Measurements from ENCODE around the gene SOX15. TPM values are rescaled to one million over a fixed set of nuclear protein-coding genes. Genes with fewer than 3 reads are reported as not detected.

SOX15 gene
- 38.7 and 54.0 TPM in 2 replicates for total RNA-seq

DNA sequence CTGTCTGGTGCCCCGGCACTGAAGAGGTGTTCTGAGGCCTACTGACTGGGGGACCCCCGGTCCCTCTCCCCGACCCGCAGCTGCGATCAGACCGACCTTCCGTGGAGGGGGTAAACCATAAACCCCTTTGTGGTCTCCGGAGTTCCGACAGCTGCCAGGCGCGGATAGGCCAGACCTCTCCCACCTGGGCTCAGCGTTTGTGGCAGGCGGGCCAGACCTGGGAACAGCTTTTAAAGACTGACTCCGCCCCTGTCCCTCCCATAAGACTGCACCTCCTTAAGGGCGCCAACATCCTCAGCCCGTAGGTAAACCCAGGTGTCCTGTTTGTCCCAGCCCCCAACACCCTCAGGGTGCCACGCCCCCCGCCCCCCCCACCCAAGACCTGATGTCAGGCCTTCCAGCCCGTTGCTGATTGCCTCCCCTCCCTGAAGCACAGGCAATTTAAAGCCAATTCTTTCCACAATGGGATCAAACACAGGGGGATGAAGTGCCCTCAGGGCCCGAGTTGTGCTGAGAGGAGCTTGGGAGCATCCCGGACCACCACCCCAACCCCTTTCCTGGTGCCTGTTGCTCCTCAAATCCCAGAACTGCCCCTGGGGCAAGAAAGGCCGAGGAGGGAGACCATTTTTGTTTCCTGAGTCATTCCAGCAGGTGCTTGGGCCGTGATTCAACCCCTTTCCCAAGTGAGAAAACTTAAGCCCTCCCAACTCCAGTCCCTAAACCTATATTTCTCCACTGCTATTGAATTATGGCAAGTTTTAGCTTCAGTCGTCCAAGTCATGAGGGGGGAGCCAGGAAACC, at the start of gene SOX15:
SOX15 (minus strand) TSS at position 204 of the 801 bp plus-strand sequence. CDS start 418 bp downstream, outside the sequence.

DNA sequence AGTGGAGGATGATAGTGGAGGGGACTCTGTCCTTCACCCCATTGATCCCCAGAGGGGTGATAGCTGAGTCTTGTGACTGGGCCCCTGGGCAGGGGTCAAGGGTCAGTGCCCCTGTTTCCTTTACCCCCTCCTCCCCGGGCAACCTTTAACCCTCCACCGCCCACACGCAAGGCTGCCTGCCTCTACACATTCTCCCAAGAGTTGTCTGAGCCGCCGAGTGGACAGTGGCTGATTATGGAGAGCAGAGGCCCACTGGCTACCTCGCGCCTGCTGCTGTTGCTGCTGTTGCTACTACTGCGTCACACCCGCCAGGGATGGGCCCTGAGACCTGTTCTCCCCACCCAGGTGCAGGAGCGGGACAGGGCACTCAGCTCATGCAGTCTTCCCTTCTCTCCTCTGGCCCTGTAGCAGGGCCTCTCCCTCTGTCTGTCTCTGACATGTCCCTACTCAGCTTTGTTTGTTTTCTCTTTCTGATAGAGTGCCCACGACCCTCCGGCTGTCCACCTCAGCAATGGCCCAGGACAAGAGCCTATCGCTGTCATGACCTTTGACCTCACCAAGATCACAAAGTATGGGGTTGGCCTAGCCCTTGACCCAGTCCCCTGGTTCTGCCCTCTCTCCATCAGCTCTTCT, 40.2 kb upstream of the SOX15 start, which contains the start of gene SHBG:
SHBG (plus strand) TSS at position 197 of the 633 bp plus-strand sequence; CDS start at position 235, 38 bp downstream.

DNA sequence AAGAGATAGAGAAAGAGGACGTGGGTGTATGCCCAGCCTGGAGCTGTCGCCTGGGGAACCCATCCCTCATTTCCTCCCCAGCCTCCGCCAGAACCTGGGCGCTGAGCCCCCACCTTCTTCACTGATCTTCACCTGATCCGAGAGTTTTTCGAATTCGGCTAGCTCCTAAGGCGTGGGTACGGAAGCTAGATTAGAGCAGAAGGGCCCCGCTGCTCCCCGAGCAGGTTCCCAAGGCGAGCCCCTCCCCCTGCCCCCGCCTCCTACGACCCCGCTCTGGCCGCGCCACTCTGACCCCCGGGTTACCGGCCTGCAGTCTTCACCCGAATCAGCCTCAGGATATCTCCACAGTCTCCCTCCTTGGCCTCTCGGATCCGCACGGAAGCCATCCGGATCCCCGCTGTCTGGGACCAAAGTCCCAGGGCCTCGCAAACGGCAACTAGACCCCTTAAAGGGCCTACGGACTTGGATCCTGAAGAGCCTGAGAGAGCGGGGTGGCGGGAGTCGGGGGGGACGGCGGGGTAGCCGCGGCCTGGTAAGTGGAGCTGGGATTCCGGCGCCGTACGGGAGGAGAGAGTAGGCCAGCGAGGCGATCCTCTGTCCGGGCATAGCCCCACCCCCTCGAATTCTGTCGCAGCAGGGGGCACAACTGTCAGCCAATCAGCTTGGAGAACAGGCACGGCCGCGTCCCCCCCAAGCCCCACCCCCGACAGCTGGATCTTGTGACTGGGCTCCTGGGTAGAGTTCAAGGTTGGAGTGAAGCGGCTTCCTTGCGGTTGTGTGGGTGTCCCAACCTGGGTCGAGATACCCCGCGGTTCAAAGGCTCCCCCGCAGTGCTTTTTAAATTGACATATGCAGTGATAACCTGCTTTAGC, 37.6 kb upstream of the SOX15 start, which contains the start of gene SAT2:
SAT2 (minus strand) TSS at position 572 of the 872 bp plus-strand sequence; CDS start at position 386, 186 bp downstream.

DNA sequence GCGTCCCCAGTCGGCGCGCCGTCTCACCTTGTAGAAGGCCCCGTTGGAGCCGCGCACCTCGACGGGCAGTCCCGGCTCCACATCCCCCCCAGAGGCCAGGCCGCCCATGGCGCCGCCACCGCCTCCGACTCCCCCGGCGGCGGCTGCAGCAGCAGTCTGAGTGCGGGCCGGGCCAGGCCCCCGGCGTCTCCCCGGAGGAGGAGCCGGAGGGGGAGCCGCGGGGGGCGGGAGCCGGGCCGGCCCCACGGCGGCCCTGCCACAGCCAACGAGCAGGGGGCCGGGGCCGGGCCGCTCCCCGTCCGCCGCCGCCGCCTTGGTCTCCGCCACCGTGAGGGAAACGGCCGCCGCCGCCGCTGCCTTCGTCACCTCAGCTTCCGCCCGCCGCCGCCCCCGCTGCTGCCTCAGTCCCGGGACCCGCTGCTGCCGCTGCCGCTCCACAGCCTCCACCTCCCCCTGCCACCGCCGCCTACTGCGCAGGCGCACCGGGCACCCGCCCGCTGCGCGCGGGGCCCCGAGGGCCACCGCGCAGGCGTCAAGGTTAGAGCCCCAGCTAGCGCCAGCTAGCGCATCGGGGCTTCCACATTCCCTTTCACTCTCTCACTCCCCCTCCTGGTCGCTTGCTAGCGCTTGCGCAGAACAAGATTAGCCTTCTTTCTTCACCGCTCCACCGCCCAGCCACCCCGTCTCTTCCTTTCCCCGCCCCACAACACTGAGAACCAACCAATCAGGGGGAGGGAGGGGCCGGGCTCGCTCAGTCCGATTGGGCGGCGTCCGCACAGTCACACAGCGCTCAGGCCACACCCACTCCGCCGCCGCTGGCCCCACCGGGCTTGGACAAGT, 24.8 kb upstream of the SOX15 start, which contains the start of gene FXR2:
FXR2 (minus strand) TSS at position 473 of the 840 bp plus-strand sequence; CDS start at position 108, 365 bp downstream.

DNA sequence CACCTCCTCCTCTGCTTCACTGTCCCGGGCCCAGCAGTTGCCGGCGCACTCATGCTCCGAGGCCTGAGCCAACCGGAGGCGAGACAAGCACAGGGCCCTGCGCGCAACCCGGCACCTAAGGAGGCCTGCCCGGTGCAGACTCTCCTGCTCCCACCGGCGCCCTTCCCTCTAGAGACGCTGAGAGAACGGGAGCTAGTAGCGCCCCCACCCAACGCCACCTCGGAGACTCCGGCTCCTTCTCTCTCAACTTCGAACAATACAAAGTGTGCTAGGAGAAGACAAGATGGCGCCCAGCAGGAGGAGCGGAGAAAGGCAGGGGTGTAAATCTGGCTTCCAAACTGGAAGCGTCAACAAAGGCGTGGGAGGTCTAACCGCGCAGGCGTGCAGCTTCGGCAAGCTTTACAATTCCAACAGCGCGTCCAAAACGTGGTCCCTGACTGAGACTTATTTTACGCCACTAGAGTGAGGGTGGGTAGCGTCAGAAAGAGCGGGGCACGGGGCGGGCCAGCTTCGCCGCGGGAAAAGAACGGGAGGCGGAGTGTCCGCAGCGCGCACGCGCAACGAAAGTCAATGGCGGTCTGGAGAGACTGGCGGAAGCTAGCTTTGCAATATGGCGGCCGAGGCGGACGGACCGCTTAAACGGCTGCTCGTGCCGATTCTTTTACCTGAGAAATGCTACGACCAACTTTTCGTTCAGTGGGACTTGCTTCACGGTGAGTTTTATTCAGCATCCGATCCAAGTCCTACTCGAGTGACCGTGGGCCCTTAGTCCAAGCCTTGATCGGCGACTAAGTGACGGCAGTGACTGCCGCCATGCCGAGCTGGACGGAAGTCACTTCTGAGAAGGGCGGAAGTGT, 6.4 kb downstream of the SOX15 start, which contains the start of gene MPDU1:
MPDU1 (plus strand) TSS at position 600 of the 857 bp plus-strand sequence; CDS start at position 611, 11 bp downstream.

DNA sequence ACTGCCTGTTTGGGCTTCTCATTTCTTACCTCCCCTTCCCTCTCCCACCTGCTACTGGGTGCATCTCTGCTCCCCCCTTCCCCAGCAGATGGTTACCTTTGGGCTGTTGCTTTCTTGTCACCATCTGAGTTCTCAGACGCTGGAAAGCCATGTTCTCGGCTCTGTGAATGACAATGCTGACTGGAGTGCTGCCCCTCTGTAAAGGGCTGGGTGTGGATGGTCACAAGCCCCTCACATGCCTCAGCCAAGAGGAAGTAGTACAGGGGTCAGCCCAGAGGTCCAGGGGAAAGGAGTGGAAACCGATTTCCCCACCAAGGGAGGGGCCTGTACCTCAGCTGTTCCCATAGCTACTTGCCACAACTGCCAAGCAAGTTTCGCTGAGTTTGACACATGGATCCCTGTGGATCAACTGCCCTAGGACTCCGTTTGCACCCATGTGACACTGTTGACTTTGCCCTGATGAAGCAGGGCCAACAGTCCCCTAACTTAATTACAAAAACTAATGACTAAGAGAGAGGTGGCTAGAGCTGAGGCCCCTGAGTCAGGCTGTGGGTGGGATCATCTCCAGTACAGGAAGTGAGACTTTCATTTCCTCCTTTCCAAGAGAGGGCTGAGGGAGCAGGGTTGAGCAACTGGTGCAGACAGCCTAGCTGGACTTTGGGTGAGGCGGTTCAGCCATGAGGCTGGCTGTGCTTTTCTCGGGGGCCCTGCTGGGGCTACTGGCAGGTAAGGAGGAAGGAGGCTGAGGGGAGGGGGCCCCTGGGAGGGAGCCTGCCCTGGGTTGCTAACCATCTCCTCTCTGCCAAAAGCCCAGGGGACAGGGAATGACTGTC, 10.7 kb downstream of the SOX15 start, which contains the start of gene CD68:
CD68 (plus strand) TSS at position 638 of the 833 bp plus-strand sequence; CDS start at position 678, 40 bp downstream.

DNA sequence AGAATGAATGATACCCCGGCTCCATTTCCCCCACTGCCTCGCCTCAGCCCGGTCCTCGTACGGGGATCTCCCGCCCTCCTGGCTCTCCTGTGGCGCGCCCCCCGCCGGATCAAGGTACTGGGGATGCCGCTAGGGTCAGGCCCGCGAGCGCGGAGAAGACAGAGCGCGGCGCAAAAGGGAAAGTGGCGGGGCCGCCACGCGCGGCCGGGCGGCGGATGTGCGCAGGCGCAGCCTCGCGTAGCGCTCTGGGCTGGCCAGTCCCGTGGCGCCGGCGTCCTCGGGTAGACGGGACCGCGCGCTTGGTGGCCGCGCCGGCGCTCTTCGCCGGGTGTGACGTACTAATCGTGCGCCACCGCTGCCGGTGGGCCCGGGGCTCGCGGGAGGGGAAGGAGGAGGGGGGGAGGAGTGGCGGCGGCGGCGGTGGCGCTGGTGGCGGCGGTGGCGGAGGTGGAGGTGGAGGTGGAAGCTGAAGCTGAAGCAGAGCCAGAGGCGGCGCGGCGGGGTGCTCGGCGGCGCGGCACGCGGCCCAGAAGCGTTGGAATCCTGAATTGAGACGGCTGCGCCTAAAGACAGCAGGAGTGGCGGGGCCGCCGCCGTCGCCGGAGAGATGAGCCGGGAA, 28.2 kb downstream of the SOX15 start, which contains the start of gene SENP3:
SENP3 (plus strand) TSS at position 331 of the 619 bp plus-strand sequence. CDS start 1,158 bp downstream, outside the sequence.

DNA sequence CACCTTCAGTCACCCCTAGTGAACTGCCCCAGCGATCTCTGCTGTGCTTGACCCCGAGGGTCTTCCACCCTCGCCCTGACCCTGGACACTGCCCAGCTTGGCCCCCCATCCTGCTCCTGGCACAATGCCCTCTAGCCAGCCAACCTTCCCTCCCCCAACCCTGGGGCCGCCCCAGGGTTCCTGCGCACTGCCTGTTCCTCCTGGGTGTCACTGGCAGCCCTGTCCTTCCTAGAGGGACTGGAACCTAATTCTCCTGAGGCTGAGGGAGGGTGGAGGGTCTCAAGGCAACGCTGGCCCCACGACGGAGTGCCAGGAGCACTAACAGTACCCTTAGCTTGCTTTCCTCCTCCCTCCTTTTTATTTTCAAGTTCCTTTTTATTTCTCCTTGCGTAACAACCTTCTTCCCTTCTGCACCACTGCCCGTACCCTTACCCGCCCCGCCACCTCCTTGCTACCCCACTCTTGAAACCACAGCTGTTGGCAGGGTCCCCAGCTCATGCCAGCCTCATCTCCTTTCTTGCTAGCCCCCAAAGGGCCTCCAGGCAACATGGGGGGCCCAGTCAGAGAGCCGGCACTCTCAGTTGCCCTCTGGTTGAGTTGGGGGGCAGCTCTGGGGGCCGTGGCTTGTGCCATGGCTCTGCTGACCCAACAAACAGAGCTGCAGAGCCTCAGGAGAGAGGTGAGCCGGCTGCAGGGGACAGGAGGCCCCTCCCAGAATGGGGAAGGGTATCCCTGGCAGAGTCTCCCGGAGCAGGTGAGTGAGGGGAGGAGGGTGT, 31.2 kb downstream of the SOX15 start, which contains the start of gene TNFSF13:
TNFSF13 (plus strand) TSS at position 207 of the 776 bp plus-strand sequence; CDS start at position 497, 290 bp downstream.

DNA sequence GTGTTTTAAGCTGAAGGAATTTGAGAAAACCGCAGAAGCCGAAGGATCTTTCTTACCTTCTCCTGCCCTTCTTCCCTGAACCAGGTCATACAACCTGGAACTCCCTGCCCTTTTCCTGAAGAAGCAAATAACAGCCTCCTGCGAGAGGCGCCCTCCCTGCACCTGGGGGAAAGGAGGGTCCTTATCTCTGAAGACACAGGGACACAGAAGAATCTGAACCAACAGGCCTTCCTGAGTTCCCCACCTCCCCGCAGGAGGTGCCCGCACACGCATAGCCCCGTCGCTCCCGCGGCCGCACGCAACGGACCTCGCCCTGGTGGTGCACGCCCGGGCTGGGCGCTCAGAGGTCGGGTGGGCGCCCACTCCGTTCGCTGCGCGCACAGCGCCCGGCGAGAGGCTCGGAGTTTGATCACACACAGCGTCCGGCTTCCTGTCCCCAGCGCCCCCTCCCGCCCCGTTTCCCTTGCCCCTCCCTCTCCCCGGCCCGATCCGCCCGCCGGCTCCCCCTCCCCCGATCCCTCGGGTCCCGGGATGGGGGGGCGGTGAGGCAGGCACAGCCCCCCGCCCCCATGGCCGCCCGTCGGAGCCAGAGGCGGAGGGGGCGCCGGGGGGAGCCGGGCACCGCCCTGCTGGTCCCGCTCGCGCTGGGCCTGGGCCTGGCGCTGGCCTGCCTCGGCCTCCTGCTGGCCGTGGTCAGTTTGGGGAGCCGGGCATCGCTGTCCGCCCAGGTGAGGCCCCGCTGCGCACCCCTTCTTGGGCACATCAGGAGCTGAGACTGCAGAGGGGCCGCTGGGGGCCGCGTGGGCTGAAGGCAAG, 41.1 kb downstream of the SOX15 start, which contains the start of gene TNFSF12:
TNFSF12 (plus strand) TSS at position 474 of the 816 bp plus-strand sequence; CDS start at position 570, 96 bp downstream.

Other genes with a start within 250 kb of the SOX15 start
- 7.2 and 21.0 TPM in 2 replicates for gene KCTD11, start 237.9 kb downstream of the SOX15 start, total RNA-seq
- not detected in 2 replicates for gene TMEM95, start 234.9 kb downstream of the SOX15 start, total RNA-seq
- 5.8 and 10.6 TPM in 2 replicates for gene TNK1, start 209.0 kb downstream of the SOX15 start, total RNA-seq
- 12.6 and 28.2 TPM in 2 replicates for gene PLSCR3, start 195.6 kb downstream of the SOX15 start, total RNA-seq
- 26.6 and 88.9 TPM in 2 replicates for gene TMEM256, start 186.0 kb downstream of the SOX15 start, total RNA-seq
- 1.4 and 6.1 TPM in 2 replicates for gene NLGN2, start 182.2 kb downstream of the SOX15 start, total RNA-seq
- gene SPEM1, start 169.8 kb downstream of the SOX15 start, total RNA-seq: not detected in 2 replicates
- gene SPEM2, start 164.5 kb downstream of the SOX15 start, total RNA-seq: not detected in 2 replicates
- gene SPEM3, start 161.2 kb downstream of the SOX15 start, total RNA-seq: not detected in 2 replicates
- 10.3 and 10.7 TPM in 2 replicates for gene TMEM102, start 154.7 kb downstream of the SOX15 start, total RNA-seq
- 19.1 and 44.3 TPM in 2 replicates for gene FGF11, start 150.6 kb downstream of the SOX15 start, total RNA-seq
- gene CHRNB1, start 145.0 kb downstream of the SOX15 start, total RNA-seq: 7.6 and 14.7 TPM in 2 replicates
- 17.4 and 37.4 TPM in 2 replicates for gene ZBTB4, start 110.5 kb downstream of the SOX15 start, total RNA-seq
- not detected in 2 replicates for gene SLC35G6, start 108.6 kb downstream of the SOX15 start, total RNA-seq
- 75.9 and 140 TPM in 2 replicates for gene POLR2A, start 105.7 kb downstream of the SOX15 start, total RNA-seq
- 0.34 and 2.5 TPM in 2 replicates for gene TNFSF12, start 41.0 kb downstream of the SOX15 start, total RNA-seq
- 2.6 and 3.8 TPM in 2 replicates for gene TNFSF13, start 31.3 kb downstream of the SOX15 start, total RNA-seq
- gene SENP3, start 28.2 kb downstream of the SOX15 start, total RNA-seq: 76.8 and 126 TPM in 2 replicates
- gene CD68, start 10.5 kb downstream of the SOX15 start, total RNA-seq: 8.3 and 13.7 TPM in 2 replicates
- 31.0 and 32.5 TPM in 2 replicates for gene MPDU1, start 6.2 kb downstream of the SOX15 start, total RNA-seq
- gene FXR2, start 24.8 kb upstream of the SOX15 start, total RNA-seq: 39.1 and 51.3 TPM in 2 replicates
- gene SAT2, start 37.7 kb upstream of the SOX15 start, total RNA-seq: 22.5 and 23.2 TPM in 2 replicates
- under 0.01 and 0.21 TPM in 2 replicates for gene SHBG, start 40.0 kb upstream of the SOX15 start, total RNA-seq
- not detected in 2 replicates for gene ATP1B2, start 60.8 kb upstream of the SOX15 start, total RNA-seq
- gene TP53, start 97.4 kb upstream of the SOX15 start, total RNA-seq: 26.7 and 40.1 TPM in 2 replicates
- gene WRAP53, start 98.4 kb upstream of the SOX15 start, total RNA-seq: 2.7 and 3.3 TPM in 2 replicates
- under 0.01 and 0.14 TPM in 2 replicates for gene EFNB3, start 115.1 kb upstream of the SOX15 start, total RNA-seq
- gene DNAH2, start 127.7 kb upstream of the SOX15 start, total RNA-seq: under 0.01 and 0.21 TPM in 2 replicates
- gene KDM6B, start 244.1 kb upstream of the SOX15 start, total RNA-seq: 5.5 and 35.3 TPM in 2 replicates